Right atrium auricular region (tissue), 2 donors: ENCODE results near the gene WFIKKN2. TPM values are rescaled to one million over a fixed set of nuclear protein-coding genes. Genes with fewer than 3 reads are reported as not detected.

Source experiments
- DNase-seq: peaks from one replicate; pipeline ENCODE4 v3.0.0-alpha.2; 2019; ENCODE audit warnings: low spot score
- H3K27ac ChIP-seq, 2 donors: fragments of 200-600 bp; sonication (generic); 1 replicate in 1 of 2; 2 replicates in 1 of 2; pipeline ENCODE4 v1.5.1; 2016 to 2019
- H3K27me3 ChIP-seq, 2 donors: fragments of 200-600 bp; sonication (generic); one replicate each; pipeline versions ENCODE4 v1.5.1 to v1.6.0; 2017 to 2019
- H3K36me3 ChIP-seq: fragments of 200-600 bp; sonication (generic); one replicate; pipeline ENCODE4 v1.5.1; 2016
- H3K4me1 ChIP-seq, 2 donors: fragments of 200-600 bp; sonication (generic); one replicate each; pipeline versions ENCODE4 v1.5.1 to v1.6.0; 2017 to 2019
- H3K4me3 ChIP-seq, 2 donors: fragments of 200-600 bp; sonication (generic); 1 replicate in 1 of 2; 2 replicates in 1 of 2; pipeline ENCODE4 v1.5.1; 2017 to 2019; ENCODE audit warnings: mild to moderate bottlenecking in 1 of 2, moderate library complexity in 1 of 2
- H3K9me3 ChIP-seq, 2 donors: fragments of 200-600 bp; sonication (generic); one replicate each; pipeline ENCODE4 v1.5.1; 2019
- total RNA-seq, 2 donors: library from RNA; depleted of rRNA; stranded (reverse); fragments of >200 nt; gene quantifications; one replicate each; pipeline ENCODE4 v1.1.0, GENCODE V29; 2016
- TF ChIP-seq, protein P1 (sequence below), 2 donors: fragments of 200-600 bp; sonication (generic); IDR thresholded peaks; one replicate each; pipeline ENCODE4 v1.5.1; 2019; ENCODE audit warnings: antibody characterized with exemption in 2 of 2

WFIKKN2 gene
- total RNA-seq, 2 donors from 2014 or later = 0.26 to 0.31 TPM

DNA sequence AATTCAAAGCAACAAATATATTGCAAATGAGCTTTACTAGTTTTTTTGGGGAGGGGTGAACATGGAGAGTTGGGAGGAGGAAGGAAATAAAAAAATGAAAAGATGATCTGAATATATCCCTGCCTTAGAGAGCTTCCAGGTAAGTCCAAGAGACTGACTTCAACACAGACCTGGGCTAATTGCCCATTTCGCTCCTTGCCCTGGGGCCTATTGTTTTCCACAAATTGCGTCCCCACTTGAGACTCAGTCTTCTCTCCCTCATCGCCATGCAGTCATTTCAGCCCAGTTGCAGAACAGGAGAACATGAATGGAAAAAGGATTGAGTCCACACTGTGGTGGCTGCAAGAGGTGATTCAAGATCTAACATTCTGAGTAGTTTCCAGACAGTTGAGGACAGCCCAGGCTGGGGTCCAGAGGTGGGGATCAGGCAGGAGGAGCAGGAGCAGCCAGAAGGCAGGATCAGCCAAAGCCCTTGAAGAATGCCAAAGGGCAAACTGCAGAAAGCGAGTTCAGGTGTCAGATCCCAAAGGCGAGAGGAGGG, 52.4 kb downstream of the WFIKKN2 start:
- H3K27me3 ChIP-seq = no peaks in the 10 kb centered on the region
- TF ChIP-seq, protein P1, sequence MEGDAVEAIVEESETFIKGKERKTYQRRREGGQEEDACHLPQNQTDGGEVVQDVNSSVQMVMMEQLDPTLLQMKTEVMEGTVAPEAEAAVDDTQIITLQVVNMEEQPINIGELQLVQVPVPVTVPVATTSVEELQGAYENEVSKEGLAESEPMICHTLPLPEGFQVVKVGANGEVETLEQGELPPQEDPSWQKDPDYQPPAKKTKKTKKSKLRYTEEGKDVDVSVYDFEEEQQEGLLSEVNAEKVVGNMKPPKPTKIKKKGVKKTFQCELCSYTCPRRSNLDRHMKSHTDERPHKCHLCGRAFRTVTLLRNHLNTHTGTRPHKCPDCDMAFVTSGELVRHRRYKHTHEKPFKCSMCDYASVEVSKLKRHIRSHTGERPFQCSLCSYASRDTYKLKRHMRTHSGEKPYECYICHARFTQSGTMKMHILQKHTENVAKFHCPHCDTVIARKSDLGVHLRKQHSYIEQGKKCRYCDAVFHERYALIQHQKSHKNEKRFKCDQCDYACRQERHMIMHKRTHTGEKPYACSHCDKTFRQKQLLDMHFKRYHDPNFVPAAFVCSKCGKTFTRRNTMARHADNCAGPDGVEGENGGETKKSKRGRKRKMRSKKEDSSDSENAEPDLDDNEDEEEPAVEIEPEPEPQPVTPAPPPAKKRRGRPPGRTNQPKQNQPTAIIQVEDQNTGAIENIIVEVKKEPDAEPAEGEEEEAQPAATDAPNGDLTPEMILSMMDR (IDR thresholded peaks at IDR 0.05) = no peak
- H3K27ac ChIP-seq = no peak overlapping the region
- no peaks in the 10 kb centered on the region for H3K4me1 ChIP-seq
- no peaks in the 10 kb centered on the region for H3K36me3 ChIP-seq
- no peak for DNase-seq
- no peak overlapping the region for H3K4me3 ChIP-seq
- no peaks in the 10 kb centered on the region for H3K9me3 ChIP-seq

DNA sequence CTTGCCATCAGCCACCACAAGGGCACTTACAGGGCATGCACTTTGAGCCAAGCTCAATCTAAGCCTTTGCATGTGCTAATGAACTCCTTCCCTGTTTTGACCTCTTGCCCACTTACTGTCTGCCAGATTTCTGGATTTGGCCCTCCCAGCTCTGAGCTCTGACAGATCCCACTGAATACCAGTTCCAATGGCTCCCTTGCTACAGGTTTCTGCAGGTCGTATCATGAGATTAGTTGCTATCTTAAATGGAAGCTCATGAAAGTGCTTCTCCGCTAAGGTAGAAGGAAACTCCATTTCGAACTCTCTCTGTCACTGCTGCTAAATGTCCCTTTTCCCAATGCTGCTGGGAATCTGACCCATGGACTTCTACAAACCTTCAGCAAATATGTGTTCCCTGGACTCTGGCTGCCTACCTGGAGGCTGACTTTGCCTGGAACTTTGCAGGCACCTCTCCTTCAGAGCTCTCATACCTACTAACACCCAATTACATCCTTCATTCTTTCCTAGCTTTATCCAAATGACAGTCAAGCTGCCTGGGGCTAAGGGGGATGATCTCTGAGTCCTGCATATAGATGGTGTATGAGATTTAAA, 54.2 kb downstream of the WFIKKN2 start:
- H3K4me3 ChIP-seq = no peak overlapping the region
- no peaks in the 10 kb centered on the region for H3K4me1 ChIP-seq
- no peaks in the 10 kb centered on the region for H3K36me3 ChIP-seq
- H3K27ac ChIP-seq = no peak overlapping the region
- TF ChIP-seq, protein P1 (IDR thresholded peaks at IDR 0.05) = no peak
- no peaks in the 10 kb centered on the region for H3K9me3 ChIP-seq
- DNase-seq = no peak
- H3K27me3 ChIP-seq = no peaks in the 10 kb centered on the region

DNA sequence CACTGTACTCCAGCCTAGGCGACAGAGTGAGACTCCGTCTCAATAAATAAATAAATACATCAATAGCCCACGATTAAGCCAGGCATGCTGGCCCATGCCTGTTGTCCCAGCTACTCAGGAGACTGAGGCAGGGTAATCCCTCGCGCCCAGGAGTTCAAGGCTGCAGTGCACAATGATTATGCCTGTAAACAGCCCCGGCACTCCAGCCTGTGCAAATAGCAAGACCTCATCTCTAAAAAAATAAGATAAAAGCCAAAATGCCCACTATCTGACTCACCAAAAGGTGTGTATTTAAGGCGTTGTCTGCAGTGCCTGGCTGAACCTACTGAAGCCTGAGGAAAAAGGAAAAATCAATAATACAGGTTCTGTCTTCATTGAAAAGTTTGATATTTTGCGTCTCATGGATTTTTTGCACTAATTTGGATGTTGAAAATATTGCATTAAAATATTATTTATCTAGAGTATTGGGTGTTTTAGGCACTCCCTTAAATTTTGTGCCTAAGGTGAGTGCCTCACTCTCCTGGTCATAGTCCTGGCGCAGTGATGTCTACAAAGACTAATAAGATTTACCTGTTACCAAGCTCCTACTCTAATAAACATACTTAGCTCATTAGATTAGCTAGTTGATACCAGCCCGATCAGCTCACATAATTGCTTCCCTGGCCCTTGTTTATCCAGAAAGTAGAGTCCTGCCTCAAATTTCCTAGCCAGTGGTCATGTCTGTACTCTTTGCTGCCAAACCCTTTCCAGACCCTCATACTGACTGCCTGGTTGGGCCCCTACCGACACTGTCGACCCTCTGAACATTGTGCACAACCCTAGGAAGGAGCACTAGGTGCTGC, 55.5 kb downstream of the WFIKKN2 start:
- H3K27me3 ChIP-seq = no peaks in the 10 kb centered on the region
- no peak overlapping the region for H3K4me3 ChIP-seq
- no peaks in the 10 kb centered on the region for H3K9me3 ChIP-seq
- DNase-seq = no peak
- H3K27ac ChIP-seq = no peak overlapping the region
- H3K36me3 ChIP-seq = no peaks in the 10 kb centered on the region
- no peaks in the 10 kb centered on the region for H3K4me1 ChIP-seq
- TF ChIP-seq, protein P1 (IDR thresholded peaks at IDR 0.05) = no peak

DNA sequence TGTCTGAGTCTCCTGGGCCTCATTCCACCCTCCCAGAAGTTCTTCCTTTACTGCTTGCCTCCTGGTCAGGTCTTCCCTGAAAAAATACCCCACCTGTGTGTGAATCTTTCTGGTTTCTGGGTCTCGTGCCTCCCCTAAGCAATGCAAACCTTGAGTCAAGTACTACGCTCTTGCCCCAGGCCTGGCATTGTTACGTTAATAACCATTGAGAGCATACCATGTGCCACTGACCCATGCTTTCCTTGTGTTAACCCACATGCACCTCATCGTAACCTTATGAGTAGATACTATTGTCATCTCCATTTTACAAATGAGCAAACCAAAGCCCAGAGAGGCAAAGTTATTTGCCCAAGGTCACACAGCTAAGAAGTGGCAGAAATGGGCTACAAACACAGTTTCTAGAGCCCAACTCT, 56.2 kb downstream of the WFIKKN2 start:
- H3K27me3 ChIP-seq = no peaks in the 10 kb centered on the region
- no peaks in the 10 kb centered on the region for H3K36me3 ChIP-seq
- no peaks in the 10 kb centered on the region for H3K9me3 ChIP-seq
- no peaks in the 10 kb centered on the region for H3K4me1 ChIP-seq
- no peak for DNase-seq
- H3K4me3 ChIP-seq = no peak overlapping the region
- H3K27ac ChIP-seq = no peak overlapping the region
- TF ChIP-seq, protein P1 (IDR thresholded peaks at IDR 0.05) = no peak

Other genes with a start within 250 kb of the WFIKKN2 start
- 1 to 10 TPM; 1.4 to 4.5 TPM for gene ABCC3, start 200.7 kb upstream of the WFIKKN2 start, total RNA-seq
- gene ANKRD40, start 127.7 kb upstream of the WFIKKN2 start, total RNA-seq = 10 to 100 TPM; 30.5 to 33.8 TPM
- gene LUC7L3, start 116.0 kb upstream of the WFIKKN2 start, total RNA-seq = 10 to 100 TPM; 19.6 to 31.3 TPM
- not detected for gene ANKRD40CL, start 68.1 kb upstream of the WFIKKN2 start, total RNA-seq
- gene TOB1, start 30.8 kb downstream of the WFIKKN2 start, total RNA-seq = 10 to 100 TPM; 29.0 to 31.0 TPM